Measurements from ENCODE around the gene TXN.

Gene TXN

DNA sequence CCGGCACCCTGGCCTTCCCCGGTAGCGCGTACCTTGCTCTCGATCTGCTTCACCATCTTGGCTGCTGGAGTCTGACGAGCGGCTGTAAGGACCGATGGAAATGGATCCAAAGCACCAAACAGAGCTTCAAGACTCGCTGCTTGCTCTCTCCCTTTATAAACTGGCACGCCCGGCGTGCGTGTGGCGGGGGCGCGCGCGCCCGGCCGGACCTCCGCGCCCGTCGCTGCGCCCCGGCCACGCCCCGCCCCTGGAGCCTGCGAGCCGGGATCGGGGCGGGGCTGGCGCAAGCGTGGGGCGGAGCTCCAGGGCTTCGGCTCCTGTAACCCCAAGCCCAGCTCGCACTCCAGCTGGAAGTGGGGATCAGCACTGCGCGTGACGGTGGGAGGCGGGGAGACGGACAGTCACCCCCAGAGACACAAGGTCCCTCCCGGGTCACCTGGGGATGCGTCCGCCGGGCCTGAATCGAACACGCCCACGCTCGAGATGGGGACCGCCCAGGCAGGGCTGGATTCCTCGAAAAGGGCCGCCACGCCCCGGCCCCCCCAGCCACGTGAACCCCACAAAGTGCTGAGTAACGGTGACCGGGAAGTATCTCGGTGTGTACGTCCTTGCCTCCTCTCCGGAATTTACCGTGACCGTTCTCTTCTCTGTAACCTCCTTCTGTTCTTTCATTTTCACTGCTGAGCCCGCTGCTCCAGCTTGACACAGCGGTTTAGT lies at the start of gene TXN:
TXN (minus strand) TSS at position 128 of the 717 bp plus-strand sequence; CDS start at position 56, 72 bp downstream.
- peak; percentile 51 for DNase-seq (ENCODE audit: low read depth)

DNA sequence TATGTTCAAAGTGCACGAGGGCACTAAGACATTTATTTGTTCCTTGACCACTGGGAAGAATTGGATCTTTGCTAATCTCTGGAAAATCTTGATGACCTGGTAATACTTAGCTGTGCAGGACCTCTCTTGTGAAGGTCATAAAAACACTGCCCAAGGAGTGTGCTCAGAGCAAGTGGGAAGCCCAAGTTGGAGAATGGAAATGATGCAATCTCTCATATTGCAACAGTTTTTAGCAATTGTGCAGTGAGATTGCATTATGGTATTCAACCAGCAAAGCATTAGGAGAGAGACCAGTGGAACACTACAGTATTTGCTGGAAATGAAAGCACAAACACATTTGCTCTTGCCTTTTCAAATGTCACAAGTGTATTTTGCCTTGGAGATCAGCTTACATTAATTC lies 46.8 kb upstream of the TXN start:
- peak; percentile 40 for DNase-seq (ENCODE audit: low read depth)

DNA sequence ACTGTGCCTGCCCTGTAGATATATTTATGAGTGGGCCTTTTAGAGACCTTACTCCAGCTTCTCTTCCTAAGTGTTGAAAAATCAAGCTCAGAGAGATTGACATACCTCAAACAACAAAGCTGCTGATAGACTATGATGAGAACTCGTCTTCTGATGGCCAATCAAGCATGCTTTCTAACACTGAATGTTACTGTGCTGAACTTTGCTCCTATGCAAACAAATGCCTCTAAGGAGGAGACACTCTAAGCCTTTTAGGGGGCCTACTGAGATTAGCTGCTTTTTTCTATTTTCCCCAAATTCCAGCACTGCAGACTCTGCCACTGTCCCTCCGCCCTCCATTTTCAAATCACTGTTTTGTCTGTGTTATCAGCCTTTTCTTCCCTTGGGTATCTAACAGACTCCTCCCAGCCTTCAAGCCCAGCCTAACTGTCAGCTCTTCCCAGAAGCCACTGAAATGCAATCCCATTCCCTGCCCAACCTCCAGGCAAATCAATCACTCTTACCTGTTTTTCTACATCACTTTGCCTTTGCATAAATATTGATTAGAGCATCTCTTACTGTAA lies 41.8 kb upstream of the TXN start:
- DNase-seq (ENCODE audit: low read depth), result no peak

DNA sequence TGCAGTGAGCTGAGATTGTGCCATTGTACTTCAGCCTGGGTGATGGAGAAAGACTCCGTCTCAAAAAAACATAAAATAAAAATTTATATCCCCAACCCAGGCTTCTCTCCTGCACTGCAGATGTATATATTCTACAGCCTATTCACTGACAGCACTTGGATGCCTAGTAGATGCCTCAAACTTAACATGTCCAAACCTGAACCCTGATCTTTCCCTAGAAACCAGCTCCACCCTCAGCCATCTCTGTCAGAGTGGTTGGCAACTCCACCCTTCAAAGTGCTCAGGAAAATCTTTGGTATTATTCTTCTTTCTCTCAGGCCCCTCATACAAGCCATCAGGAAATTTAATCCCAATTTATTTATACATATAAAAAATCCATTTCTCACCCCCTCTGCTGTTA lies 36.9 kb upstream of the TXN start:
- DNase-seq (ENCODE audit: low read depth), result no peak

DNA sequence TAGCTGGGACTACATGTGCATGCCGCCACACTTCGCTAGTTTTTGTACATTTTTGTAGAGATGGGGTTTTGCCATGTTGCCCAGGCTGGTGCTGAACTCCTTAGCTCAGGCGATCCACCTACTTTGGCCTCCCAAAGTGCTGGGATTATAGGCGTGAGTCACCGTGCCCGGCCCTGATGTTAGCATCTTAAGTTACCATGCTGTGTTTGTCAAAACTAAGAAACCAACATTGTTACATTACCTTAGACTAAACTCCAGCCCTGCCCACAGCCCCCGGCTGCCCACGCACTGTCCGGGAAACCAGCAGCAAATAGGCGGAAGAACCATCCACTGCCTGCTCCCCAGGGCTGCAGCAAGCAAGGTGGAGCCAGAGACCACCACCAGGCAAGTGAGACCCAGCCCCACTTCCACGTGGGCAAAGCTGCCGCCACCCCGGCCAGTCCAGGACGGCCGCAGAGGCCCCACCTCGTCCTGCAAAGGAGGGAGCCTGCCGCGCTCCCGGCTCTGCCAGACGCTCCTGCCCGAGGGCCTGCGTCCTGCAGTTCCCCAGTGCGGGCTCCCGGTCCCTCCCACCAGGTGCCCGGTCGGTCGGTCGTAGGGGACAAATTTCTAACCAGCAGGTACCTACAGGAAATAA lies 35.7 kb upstream of the TXN start:
- no peak for DNase-seq (ENCODE audit: low read depth)

DNA sequence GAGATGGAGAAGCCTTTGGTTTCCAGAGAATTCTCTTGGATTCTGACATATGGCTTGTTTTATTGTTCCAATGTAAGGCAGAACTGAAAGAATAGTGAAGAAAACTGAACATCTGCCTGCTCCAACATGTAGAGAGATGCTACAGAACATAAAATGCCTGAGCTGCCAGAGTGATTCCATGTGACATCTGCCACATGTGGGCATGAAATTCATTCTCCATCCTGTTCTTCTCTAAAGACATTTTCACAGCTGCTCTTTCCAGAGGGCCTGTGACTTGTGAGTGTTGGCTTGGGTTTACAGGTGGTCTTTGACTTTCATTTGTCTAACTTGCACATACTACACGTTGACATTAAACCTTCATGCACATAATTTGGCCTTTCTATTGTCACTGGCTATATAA lies 33.7 kb upstream of the TXN start:
- DNase-seq (ENCODE audit: low read depth), result no peak

DNA sequence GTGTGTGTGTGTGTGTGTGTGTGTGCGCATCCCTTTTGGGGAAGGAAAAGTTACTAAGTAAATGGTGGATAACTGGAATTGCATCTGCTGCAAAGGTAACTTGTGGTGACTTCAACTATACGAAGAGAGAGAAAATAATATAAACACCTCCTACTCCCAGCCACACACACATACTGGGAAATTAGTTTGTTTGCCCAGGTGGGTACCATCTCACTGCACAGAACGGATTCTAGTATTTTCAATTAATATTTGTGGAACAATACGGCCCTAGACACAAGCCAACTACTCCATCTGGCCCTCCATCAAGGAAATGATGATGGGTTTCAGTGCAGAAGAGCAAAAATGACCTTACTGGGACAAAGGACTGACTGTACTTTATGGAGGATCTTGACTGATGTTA lies 32.2 kb upstream of the TXN start:
- no peak for DNase-seq (ENCODE audit: low read depth)

DNA sequence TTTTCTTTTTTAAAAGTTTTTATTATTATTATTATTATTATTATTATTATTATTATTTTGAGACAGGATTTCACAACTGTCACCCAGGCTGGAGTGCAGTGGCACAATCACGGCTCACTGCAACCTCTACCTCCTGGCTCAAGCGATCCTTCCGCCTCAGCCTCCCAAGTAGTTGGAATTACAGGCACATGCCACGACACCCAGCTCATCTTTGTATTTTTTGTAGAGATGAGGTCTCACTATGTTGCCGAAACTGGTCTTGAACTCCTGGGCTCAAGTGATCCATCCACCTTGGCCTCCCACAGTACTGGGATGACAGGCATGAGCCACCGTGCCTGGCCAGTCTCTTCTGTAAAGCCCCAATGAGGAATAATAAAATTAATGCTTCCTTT lies 31.0 kb upstream of the TXN start:
- DNase-seq (ENCODE audit: low read depth), result no peak

DNA sequence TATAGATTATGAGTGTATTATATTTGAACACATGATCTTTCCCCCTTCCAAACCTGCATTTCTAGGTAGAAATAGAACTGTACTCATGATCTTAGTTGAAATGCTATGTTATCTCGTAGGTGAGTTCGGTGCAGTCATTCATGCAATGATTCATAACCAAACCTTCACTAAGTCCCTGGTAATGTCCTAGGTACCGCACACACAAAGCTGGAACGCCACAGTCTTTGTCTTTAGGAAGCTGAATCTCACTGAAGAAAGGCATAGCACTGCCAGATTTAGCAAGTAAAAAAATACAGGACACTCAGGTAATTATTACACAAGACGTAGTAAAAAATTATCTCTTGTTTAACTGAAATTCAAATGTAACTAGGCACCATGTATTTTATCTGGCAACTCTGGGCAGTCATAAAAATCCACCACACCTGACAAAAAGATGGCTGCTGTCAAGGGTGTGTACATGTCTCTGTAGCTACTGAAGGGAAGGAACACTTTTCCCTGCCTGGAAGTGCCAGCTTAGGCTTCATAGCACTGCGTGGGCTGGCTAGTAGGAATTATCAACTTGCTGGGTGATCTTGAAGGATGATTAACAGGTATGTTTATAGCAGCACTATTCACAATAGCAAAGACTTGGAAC lies 28.0 kb upstream of the TXN start:
- DNase-seq (ENCODE audit: low read depth), result no peak

DNA sequence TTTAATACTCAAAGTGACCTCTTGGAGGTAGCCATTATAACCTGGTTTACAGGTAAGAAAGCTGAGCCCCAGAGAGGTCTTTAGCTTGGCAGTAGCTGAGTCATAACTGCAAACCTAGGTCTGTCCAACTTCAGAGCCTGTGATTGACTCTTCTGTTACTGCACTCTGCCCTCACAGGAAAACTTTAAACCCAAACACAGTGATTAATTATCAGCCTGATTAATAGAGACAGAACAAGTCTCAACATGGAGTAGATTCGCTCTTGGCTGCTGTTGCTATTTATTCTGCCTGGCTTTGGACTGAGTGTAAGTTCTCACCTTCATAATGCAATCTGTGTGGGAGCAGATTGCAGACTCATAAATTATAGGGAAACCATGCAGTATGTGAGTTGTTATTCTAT lies 27.4 kb upstream of the TXN start:
- no peak for DNase-seq (ENCODE audit: low read depth)

DNA sequence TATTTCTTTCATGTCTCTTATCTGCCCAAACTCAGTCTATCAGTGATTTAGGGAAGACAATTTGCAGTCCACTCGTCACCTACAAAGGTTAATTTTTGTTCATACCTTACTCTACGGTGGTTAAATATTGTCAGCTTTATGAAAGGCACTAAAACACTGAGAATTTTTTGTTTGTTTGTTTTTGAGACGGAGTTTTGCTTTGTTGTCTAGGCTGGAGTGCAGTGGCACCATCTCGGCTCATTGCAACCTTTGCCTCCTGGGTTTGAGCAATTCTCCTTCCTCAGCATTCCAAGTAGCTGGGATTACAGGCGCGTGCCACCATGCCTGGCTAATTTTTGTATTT lies 26.4 kb upstream of the TXN start:
- DNase-seq (ENCODE audit: low read depth), result no peak

DNA sequence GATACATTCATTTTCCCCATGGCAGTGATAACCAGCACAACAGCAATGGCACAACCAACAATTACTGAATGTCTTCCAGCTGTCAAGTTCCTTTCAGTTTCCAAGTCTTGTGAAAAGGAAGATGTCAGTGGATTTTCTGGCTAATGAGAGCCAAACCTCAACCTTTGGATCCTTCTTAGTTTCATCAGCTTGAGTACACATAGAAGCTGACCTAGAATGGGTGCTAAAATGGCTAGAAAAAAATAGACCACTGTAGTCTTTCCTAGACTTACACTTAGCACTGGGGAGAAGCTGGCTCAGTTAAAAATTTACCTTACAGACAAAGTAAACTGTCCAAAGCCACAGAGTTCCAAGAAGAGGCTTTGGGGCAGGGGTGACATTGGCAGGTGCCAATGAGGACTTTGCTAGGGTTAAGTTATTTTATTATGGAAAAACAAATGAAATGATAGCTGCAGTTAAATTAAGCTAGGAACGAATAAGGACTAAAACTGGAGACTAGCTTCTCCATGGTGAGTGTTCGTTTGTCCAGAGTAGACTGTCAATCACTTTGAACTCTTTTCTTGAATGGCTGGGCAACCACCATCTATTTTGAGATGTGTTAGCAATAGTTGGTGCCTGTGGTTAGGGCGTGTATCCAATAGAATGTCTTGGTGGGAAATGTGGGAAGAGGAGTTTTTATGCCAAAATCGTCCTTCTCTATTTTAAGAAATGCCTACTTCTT lies 25.9 kb upstream of the TXN start:
- no peak for DNase-seq (ENCODE audit: low read depth)

DNA sequence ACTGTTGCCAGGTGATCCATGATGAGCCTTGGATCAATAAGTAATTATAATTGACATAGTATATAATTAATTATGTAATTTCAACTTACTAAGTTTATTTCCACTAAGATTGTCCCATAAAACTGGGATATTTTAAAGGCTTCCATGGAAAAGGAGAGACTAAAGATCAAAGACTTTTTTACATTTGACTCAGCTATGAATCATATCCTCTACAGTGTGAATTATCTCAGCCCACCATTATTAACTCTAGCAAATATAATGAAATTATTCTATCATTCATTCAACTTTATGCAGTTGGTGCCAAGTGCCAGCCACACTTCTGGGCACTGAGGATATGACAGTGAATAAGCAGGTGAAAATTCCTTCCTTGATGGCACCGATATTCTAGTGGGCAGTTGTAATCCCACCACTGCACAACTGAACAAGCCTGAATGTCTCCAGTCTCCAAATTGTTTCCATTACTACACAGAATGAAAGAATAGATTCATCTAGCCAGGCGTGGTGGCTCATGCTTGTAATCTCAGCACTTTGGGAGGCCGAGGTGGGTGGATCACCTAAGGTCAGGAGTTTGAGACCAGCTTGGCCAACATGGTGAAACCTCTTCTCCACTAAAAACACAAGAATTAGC lies 21.9 kb upstream of the TXN start:
- no peak for DNase-seq (ENCODE audit: low read depth)

DNA sequence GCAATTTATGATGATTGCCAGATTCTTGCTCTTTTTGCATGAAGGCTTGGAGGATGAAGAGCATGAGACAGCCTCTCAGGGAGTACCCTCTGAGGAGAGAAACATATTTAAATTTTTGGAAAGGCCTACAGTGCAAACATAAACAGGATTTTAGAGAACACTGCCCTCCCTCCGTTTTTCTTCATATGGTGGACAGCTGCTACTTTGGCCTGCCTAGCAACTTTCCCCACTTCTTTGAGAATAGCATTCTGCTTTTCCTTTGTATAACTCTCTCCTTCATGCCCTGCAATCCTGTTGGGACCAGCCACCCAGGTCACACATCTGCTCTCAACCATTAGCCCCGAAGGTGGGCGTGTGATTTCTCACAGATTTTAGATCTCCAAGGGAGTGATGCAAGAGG lies 20.5 kb upstream of the TXN start:
- no peak for DNase-seq (ENCODE audit: low read depth)

DNA sequence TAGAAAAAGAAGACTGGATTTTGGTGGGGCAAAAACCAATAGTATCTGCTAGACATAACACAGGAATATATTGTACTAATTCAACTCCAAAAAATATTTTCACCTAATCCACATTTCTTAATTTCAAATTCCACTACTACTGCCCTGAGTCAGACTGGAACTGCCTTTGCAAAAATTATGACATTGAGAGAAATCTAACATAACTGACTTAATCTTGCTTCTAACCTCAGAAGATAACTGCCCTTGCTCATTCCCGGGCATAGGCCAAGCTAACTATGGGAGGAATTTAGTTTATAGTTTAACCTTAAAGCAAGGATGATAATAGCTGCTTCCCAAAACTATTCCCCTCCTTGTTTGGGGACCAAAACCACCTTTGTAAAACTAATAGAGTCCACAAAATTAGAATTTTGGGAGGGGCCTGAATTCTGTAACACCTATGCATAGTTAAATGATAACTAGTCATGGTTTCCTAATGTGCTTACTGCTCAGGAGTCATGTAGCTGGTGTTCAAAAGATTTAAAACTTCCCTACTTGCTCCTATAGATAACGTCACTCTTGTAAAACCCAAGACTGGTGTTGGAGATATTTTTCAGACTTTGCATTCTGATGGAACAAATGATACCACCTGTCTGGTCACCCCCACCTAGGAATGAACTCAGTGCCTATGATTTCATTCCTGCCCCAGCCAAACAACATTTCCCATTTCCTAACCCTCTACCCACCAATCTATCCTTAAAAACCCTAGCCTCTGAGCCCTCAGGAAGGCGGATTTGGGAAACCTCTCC lies 14.1 kb upstream of the TXN start:
- DNase-seq (ENCODE audit: low read depth), result no peak

DNA sequence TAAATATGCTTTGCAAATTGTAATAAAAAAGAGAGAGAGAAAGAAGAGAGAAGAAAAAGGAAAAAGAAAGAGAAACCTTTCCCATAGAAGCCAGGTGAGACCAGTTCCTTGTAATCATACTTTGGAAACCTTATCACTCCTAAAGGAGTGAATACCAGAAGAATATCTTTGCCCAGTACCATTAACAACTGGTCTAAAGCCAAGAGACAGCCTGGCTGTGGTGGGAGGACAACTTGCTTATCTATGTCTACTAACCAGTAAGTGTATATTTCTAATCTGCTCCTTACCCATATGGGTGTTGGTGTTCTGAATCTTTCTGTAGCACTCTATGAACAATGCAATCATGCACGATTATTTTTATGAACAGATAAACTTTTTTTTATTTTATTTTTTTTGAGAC lies 10.5 kb upstream of the TXN start:
- no peak for DNase-seq (ENCODE audit: low read depth)

DNA sequence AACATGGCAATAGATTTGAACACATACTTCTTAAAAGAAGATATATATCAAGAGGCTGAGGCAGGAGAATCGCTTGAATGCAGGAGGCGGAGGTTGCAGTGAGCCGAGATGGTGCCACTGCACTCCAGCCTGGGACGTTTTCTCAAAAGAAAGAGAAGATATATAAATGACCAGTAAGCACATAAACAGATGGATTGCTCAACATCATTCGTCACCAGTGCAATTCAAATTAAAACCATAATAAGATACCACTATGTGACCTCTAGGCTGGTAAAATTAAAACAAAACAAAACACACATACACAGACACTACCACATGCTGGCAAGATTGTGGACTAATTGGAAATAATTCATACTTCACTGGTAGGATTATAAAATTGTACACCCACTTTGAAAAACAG lies 5.3 kb upstream of the TXN start:
- DNase-seq (ENCODE audit: low read depth), result no peak

DNA sequence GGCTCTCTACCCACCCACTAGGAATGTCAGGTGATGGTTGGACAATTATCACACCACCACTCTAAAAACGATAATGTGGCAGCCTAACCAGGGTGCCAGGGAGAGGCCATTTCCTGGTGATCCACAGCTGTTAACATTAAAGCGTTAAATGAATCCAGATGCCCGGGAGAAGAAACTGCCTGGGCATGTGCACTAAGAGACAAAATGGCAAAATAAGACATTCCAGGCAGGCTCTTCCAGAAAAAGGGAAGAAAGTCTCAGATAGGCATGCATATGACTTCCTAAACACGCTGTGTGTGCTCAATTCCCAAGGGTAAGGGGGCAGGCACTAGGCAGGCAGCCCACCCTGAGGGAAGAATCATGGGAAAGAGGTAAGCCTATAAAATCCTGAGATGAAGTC lies 4.6 kb upstream of the TXN start:
- DNase-seq (ENCODE audit: low read depth), result no peak

DNA sequence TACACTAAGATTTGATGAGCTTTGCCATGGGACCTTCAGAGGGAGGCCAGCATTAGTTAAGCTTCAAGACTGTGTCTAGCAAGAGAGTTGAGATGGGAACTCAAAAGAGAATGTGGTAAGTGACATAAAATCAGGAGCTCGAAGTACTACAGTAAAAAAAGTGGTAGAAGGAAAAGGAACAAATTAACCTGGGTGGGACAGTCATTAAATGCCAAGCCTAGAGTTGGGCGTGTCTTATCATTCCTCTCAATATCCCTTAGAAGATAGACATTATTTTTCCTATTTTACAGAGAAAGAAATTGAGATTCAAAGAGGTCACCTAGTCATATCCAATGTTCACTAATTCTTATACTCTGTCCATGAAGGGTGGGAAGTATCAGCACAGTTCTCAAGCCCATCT lies 3.3 kb upstream of the TXN start:
- no peak for DNase-seq (ENCODE audit: low read depth)

DNA sequence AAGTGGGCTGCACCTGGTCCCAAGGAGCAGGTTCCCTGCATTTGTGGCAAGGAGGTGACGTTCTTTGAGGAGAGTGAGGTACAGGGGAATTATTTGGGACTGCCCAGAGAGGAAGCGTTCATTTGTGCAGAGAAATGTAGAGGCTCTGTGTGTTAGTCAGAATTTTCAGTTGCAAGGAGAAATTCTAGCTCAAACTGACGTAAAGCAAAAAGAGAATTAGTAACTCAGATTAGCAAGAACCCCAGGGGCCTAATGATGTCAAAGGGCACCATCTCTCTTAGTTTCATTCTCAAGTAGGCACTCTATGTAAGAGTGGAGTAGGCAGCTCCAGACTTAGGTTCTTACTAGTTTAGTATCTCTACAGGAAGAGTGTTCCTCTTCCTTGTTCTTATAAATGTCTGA lies 2.4 kb upstream of the TXN start:
- no peak for DNase-seq (ENCODE audit: low read depth)

DNA sequence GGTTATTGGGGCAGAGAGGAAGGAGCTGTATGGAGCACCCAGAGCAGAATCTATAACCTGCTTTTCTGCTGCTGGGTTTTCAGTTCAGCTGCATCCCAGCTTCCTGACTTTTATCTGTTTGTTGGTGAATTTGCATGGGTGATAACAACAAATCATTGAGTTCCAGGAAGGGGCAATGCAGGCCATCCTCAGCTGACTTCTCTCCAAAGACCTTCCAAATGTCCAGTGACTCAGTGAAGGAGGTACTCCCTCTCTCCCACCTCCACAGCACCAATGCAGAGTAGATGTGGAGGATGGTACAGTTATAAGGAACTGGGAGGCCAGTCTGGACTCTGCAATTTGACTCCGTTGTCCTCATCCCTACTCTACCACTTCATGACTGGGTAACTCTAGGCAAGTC lies 1.6 kb upstream of the TXN start:
- DNase-seq (ENCODE audit: low read depth), result no peak
